ENCODE data around the gene DTNA. TPM values are rescaled to one million over a fixed set of nuclear protein-coding genes. Genes with fewer than 3 reads are reported as not detected.

Gene DTNA
- total RNA-seq, 4 donors from 2014 or later: 110 to 254 (median 204) TPM

DNA sequence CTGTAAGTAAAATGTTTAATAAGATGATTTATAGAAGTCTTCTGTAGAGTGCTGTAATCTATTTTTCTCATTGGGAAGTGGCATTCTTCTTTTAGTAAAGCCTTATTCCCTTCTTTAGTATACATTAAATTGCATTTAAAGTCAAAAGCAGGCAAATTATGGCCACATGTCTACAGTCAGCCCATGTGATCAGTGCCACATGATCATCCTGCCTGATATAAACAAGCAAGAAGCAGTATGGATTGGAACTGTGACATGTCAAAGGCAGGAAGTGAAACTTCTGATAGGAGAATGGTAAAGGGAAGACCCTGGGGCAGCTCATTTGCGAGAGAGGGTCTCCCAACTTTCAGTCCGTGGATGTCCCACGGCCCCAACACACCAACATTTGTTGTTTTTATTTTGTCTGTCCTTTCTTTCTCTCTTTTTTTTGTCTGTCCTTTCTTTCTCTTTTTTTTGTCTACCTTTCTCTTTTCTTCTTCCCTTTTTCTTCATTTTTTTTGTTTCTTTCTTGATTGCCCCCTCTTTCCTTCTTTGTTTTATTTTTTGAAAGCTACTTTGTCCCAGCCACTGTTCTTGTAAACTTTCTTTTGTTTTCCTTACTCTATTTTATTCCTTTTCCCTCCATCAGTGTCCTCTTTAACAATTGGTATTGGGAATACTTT lies 154.9 kb downstream of the DTNA start:
- no peak for ATAC-seq
- H3K27ac ChIP-seq: no peak overlapping the region
- TF ChIP-seq POLR2AphosphoS5 (IDR thresholded peaks at IDR 0.05): no peak
- no peak for TF ChIP-seq POLR2A (IDR thresholded peaks at IDR 0.05)
- TF ChIP-seq, protein P1, sequence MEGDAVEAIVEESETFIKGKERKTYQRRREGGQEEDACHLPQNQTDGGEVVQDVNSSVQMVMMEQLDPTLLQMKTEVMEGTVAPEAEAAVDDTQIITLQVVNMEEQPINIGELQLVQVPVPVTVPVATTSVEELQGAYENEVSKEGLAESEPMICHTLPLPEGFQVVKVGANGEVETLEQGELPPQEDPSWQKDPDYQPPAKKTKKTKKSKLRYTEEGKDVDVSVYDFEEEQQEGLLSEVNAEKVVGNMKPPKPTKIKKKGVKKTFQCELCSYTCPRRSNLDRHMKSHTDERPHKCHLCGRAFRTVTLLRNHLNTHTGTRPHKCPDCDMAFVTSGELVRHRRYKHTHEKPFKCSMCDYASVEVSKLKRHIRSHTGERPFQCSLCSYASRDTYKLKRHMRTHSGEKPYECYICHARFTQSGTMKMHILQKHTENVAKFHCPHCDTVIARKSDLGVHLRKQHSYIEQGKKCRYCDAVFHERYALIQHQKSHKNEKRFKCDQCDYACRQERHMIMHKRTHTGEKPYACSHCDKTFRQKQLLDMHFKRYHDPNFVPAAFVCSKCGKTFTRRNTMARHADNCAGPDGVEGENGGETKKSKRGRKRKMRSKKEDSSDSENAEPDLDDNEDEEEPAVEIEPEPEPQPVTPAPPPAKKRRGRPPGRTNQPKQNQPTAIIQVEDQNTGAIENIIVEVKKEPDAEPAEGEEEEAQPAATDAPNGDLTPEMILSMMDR (IDR thresholded peaks at IDR 0.05): no peak
- TF ChIP-seq EP300 (IDR thresholded peaks at IDR 0.05): no peak
- H3K4me1 ChIP-seq: no peaks in the 10 kb centered on the region
- H3K36me3 ChIP-seq: peaks cover 0 to 59% of the 10 kb centered on the region in 2 donors
- WGBS, 2 donors (ENCODE audit: low coverage in 1 of 2): 88 to 92% methylated on average over 3 of the region's 3 CpGs
- no peaks in the 10 kb centered on the region for H3K27me3 ChIP-seq
- H3K9me3 ChIP-seq: no peaks in the 10 kb centered on the region
- no peak overlapping the region for H3K4me3 ChIP-seq

DNA sequence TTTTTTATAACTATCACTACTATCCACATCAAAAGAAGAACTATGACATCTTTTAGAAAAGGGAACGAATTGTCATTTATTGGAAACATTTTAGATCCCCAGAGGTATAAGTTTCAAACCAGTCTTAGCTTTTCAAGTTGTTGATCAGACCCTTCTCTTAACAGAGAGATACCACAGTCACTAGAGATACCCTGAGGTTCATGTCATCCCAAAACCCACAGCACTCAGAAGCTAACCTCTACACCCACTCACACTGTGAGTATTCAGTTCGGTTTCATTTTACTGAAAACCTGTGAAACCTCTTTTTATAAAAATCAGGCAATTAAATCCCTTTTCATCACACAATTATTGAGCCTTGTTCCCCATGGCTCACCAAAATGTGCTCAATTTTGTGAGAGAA lies 156.2 kb downstream of the DTNA start:
- whole genome bisulfite sequencing, 2 donors (ENCODE audit: low coverage in 1 of 2): 76 to 87% methylated on average over 2 of the region's 2 CpGs
- Histone ChIP-seq H3K27ac (no peak overlapping the region), H3K36me3 (peaks cover 0 to 54% of the 10 kb centered on the region in 2 donors), H3K27me3 (no peaks in the 10 kb centered on the region), H3K4me3 (no peak overlapping the region), H3K4me1 (no peaks in the 10 kb centered on the region), H3K9me3 (no peaks in the 10 kb centered on the region)
- TF ChIP-seq POLR2A (IDR thresholded peaks at IDR 0.05) (no peak), EP300 (IDR thresholded peaks at IDR 0.05) (no peak)
- TF ChIP-seq, protein P1 (IDR thresholded peaks at IDR 0.05): no peak
- no peak for ATAC-seq

DNA sequence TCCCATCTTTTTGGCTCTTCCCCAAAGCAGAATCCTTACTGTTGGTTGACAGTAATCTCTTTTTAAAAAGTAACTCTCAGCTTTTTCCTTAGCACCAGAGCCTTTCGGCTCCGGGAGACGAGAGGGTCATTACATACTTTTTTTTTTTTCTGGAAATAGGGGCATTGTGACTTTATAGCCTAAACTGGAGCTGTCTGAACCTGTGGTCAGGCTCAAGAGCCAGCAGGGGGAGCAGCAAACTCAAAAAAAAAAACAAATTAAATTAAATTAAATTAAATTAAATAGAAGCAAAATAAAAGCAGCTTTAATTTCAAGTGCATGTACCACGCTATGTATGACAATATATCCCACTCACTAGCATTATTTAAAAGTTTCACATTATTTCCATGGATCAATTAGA lies 156.6 kb downstream of the DTNA start:
- no peak for TF ChIP-seq POLR2AphosphoS5 (IDR thresholded peaks at IDR 0.05)
- TF ChIP-seq POLR2A (IDR thresholded peaks at IDR 0.05): no peak
- TF ChIP-seq EP300 (IDR thresholded peaks at IDR 0.05): no peak
- TF ChIP-seq, protein P1 (IDR thresholded peaks at IDR 0.05): peak in 1 of 4 experiments; percentile 43
- no peak overlapping the region for H3K4me3 ChIP-seq
- WGBS, 2 donors (ENCODE audit: low coverage in 1 of 2): 51 to 55% methylated on average over 3 to 4 of the region's 4 CpGs
- no peak for ATAC-seq
- H3K4me1 ChIP-seq: no peaks in the 10 kb centered on the region
- peaks cover 0 to 50% of the 10 kb centered on the region in 2 donors for H3K36me3 ChIP-seq
- H3K27me3 ChIP-seq: no peaks in the 10 kb centered on the region
- H3K27ac ChIP-seq: no peak overlapping the region
- H3K9me3 ChIP-seq: no peaks in the 10 kb centered on the region

DNA sequence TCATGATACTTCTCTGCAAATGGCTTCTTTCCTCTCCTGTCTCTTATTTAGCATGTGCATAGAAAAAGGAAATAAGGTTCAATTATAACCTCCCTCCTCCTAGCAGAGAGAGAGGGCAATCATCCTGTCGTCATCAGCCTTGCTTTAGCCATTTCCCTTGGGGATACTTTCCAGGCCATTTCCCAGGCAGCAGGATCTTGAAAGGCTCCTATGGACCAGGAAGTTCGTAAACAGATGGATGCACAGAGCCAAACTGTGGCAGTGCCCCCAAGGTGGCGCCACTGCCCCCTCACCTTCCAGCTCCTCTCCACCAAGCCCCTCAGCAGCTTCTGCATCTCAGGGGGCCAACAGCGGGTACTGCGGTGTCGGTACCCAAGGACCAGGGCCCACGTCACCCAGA lies 157.4 kb downstream of the DTNA start:
- no peak for TF ChIP-seq EP300 (IDR thresholded peaks at IDR 0.05)
- TF ChIP-seq, protein P1 (IDR thresholded peaks at IDR 0.05): peak in 1 of 4 experiments; percentile 23
- no peaks in the 10 kb centered on the region for H3K9me3 ChIP-seq
- no peak overlapping the region for H3K27ac ChIP-seq
- 35 to 55% methylated on average over 2 to 4 of the region's 7 CpGs for WGBS, 2 donors (ENCODE audit: low coverage in 1 of 2)
- H3K27me3 ChIP-seq: no peaks in the 10 kb centered on the region
- H3K36me3 ChIP-seq: peaks cover 0 to 46% of the 10 kb centered on the region in 2 donors
- no peak overlapping the region for H3K4me3 ChIP-seq
- ATAC-seq: no peak
- H3K4me1 ChIP-seq: no peaks in the 10 kb centered on the region

DNA sequence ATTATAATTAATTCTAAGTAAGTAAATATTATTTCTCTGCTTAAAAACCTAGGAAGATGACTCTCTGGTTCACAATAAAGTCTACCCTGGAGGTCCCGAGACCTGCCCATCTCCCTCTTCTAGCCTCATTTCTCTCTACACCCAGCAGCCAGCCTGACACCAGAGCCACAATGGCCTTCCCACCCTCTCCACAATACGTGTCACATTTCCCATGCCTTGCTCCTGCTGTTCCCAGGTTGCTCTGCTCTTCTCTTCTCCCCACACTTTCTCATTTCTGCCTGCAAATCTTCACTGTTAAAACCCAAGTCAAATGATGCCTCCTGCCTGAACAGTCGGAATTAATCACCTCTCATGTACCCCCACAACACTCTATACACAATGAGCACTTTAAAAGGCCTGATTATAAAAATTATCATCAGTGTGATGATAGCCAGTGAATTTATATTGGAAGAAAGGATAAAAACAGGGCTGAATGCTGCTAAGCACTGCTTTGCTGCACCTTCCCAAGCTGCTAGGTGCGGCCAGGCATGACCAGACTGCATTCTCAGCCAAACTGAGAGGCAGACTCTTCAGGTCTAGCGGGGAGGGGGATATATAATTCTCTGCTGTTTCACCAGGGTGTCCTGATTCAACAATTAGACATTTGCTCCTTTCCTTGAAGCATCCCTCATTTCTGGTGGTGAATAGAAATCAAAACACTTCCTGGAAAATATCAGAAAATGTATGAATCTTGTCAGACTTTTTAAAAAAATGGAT lies 160.6 kb downstream of the DTNA start:
- no peak for ATAC-seq
- WGBS, 2 donors (ENCODE audit: low coverage in 1 of 2): 75 to 81% methylated on average over 5 of the region's 5 CpGs
- Histone ChIP-seq H3K4me1 (no peaks in the 10 kb centered on the region), H3K27ac (no peak overlapping the region), H3K36me3 (peaks cover 0 to 35% of the 10 kb centered on the region in 2 donors), H3K9me3 (no peaks in the 10 kb centered on the region), H3K4me3 (no peak overlapping the region), H3K27me3 (no peaks in the 10 kb centered on the region)
- no peak for TF ChIP-seq POLR2AphosphoS5 (IDR thresholded peaks at IDR 0.05)

All from gastroesophageal sphincter (tissue), 4 donors.